ENCODE measurements around the gene FAM117A. TPM values are rescaled to one million over a fixed set of nuclear protein-coding genes. Genes with fewer than 3 reads are reported as not detected.
"Not testable (repeated sequence)": the region's sequence is repeated elsewhere in the genome, so short reads cannot be mapped to it uniquely, and the experiment has no call there.

FAM117A gene
- total RNA-seq, 1 donor from 2014 or later = 20.2 TPM

DNA sequence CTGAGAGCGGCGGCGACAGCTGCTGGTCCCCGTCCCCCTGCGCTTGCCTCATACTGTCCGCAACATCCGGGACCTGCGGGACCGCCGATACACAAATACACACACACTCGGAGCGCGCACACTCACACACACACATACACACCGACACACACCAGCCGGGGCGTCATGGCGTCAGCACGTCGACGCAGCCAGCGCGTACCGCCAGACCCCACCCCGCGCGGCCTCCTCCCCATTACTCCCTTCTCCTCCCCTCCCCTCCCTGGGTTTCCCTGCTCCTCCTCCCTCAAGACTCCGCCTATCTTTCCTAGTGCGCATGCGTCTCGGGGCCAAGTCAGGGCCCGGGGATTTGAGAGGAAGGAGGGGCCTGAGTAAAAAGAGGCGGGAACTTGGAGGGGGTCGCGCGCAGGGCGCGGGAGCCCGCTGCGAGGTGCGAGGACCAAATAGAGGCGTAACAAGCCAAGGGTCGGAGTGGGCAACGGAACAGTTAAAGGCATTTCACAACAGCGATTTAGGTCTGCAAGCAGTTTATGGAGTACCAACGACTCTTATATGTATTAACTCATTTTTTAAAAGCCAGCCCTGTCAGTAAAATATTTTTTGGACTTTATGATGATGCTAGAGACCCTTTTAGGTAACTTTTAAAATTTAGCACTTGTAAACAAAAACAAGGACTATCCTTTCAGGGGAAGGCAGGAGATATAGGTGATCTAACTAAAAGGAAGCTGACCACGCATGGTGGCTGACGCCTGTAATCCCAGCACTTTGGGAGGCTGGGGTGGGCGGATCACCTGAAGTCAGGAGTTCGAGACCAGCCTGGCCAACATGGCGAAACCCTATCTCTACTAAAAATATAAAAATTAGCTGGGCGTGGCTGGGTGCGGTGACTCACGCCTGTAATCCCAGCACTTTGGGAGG, 85.7 kb downstream of the FAM117A start, which contains the start of gene SPOP:
Gene SPOP (minus strand): TSS at position 165 of the 915 bp plus-strand sequence. CDS start 55,287 bp downstream, outside the sequence.
- DNase-seq (ENCODE audit: low spot score) = peak; percentile 100

DNA sequence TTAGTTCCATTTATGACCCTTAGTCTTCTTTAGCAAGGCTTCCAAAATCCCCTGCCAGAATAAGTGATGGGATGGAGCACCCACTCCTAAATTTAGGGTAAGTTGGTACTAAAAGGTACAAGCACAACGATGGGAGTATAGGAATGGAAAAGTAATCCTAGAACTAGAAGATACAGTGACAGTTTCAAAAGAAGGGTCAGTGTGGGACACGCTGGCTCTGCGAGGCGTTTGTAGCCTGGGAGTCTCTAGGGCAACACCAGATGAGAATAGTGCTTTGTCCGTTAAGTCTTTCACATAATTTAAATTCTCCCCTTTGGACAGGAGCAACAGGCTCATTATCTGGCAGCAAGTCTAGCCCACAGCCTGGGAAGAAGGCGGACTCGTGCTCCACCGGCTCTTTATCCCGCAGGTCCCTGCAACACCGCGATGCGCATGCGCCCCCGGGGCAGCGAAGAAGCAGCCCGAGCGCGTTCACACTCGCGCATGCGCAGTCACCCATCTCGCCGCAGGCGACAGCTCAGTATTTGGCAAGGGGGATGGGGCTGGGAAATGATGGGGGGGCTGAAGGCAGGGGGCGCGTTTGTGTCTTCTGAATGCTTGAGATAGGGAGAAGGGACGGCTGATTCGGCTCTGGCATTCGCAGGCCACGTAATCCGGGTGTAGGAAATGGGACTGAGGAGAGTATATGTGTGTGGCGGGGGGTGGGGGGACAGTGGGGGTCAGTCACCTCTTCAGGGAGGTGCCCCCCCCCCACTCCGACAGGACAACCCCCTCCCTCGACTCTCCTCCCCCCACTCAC, 86.6 kb downstream of the FAM117A start:
- DNase-seq (ENCODE audit: low spot score) = peak; percentile 98

DNA sequence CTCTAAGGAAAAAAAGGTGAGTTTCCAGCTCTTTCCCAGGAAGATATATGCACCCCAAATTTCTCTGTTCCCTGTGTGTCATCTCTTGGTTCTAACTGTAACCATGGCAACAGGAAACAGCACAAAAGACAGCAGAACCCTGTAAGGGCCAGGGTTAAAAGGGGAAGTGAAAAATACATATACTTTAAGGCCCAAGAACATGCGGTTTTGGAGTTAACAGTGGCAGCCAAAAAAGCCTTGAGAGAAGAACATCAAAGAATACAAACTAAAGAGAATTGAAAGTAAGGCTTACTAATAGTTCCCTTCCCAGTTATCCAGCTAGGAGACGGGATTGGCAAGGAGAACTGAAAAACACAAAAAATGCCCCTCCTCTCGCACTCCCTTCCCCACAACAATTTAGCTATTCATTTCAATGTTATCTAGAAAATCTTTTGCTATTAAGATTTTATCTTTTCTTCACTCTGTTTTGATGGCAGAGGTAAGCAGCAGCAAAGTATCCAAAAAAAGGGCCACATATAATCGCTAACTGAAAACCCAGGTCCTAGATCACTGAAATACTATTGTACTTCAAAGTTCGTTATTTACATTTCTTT, 87.6 kb downstream of the FAM117A start:
- DNase-seq (ENCODE audit: low spot score) = peak; percentile 57

DNA sequence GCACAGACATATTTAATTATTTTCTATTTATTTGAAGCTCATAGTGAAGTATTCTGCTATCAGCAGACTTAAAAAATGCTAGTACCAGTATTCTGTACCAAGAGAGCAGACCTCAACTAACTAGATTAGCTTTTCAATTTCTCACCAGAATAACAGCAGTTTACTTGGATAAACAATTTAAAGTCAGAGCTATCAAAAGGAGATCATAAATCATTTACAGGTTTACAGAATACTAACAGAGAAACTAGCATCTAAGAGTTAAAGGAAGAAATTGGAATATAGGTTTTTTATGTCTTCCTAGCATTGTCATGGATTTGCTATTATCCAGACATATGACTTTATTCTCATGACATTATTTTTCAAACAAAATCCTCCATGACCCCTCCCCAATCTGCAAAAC, 89.4 kb downstream of the FAM117A start:
- no peak for DNase-seq (ENCODE audit: low spot score)

DNA sequence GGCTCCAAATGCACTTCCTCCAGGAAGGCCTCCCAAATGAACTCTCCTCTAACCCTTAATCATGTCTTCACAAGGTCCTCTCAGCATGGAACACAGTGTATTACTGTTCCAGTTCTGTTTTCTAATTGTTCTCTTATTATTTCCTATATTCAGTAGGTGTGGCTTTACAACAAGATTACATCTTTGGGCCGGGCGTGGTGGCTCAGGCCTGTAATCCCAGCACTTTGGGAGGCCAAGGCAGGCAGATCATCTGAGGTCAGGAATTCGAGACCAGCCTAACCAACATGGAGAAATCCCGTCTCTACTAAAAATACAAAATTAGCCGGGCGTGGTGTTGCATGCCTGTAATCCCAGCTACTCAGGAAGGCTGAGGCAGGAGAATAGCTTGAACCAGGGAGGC, 90.3 kb downstream of the FAM117A start:
- not testable (repeated sequence) for DNase-seq (ENCODE audit: low spot score)

DNA sequence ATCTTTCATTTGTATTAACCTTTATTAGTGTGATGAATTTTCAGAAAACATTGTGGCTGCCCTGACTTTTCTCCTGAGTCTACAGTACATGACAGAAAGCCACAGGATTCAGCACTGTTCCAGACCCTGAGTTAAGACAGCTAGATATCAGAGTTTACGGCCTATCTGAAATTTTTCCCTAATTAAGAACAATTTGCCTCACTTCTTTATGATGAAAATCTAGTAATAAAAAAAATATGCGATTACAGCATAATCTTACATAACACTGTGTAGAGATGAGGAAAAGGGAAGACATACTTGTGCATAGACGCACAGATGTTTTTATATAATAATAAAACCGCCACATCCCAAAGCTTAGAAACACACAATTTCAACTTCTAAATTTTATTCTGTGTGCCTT, 93.3 kb downstream of the FAM117A start:
- DNase-seq (ENCODE audit: low spot score) = no peak

DNA sequence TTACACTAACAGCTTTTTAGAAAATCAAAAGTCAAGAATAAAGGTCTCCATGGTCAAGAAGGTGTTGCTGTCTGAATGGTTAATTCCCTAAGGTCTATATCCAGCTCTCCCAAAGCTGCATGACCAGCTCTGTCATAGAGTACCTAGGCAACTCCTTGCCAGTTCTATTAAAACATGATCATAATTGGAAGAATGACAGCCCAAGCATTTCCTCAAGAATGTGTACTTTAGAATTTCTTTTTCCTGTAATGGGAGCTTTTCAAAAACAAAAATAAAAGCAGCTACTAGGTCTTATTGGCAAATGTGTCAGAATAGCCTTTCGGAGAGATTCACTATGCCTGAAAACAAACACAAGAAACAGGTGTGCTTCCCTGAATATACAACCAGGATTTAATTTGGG, 93.9 kb downstream of the FAM117A start:
- no peak for DNase-seq (ENCODE audit: low spot score)

DNA sequence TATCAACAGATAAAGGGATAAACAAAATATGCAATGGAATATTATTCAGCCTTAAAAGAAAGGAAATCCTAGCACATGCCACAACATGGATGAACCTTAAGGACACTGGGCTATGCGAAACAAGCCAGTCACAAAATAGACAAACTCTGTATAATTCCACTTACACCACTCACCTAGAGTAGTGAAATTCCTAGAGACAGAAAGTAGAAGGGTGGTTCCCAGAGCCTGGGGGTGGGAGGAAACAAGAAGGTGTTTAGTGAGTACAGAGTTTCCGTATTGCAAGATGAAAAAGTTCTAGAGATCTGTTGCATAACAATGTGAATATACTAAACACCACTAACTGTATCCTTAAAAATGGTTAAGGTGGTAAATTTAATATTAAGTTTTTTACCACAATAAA, 96.1 kb downstream of the FAM117A start:
- no peak for DNase-seq (ENCODE audit: low spot score)

DNA sequence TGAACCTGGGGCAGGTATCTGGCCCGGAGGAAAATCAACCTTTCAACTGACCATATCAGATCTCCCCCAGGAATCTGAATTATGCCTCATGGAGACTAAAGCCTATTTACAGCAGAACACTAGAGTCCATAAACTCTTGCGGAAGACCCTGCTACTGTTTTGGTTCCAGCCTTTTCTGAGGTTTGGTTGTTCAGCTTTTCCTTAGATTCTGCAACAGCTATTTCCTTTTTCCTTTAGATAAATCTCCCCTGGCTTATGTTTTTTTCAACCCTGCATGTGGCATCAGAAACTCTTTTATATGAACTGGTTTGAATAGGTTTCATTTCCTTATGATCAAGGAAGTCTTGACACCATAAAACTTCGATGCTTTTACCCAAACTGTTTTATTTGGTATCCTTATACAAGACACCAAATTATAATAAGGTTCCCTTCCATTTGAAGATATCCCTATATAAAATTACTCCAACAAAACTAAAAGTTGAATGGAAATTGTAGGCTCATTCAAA, 99.2 kb downstream of the FAM117A start:
- no peak for DNase-seq (ENCODE audit: low spot score)

Other genes with a start within 250 kb of the FAM117A start
- 3.4 TPM for gene NXPH3, start 188.3 kb downstream of the FAM117A start, total RNA-seq (ENCODE audit: insufficient read depth, low replicate concordance)
- 129 TPM for gene SPOP, start 86.0 kb downstream of the FAM117A start, total RNA-seq (ENCODE audit: insufficient read depth, low replicate concordance)
- gene SLC35B1, start 56.2 kb downstream of the FAM117A start, total RNA-seq (ENCODE audit: insufficient read depth, low replicate concordance) = 53.2 TPM
- 29.9 TPM for gene KAT7, start 24.6 kb upstream of the FAM117A start, total RNA-seq (ENCODE audit: insufficient read depth, low replicate concordance)
- not detected for gene TAC4, start 83.9 kb upstream of the FAM117A start, total RNA-seq (ENCODE audit: insufficient read depth, low replicate concordance)
- 1.7 TPM for gene DLX4, start 205.1 kb upstream of the FAM117A start, total RNA-seq (ENCODE audit: insufficient read depth, low replicate concordance)
- 0.72 TPM for gene DLX3, start 231.1 kb upstream of the FAM117A start, total RNA-seq (ENCODE audit: insufficient read depth, low replicate concordance)

Measured in umbilical cord (tissue), 2 donors.